ENCODE measurements around the gene INPP5D. TPM values are rescaled to one million over a fixed set of nuclear protein-coding genes. Genes with fewer than 3 reads are reported as not detected.
"Not testable (repeated sequence)": the region's sequence is repeated elsewhere in the genome, so short reads cannot be mapped to it uniquely, and the experiment has no call there.

INPP5D gene
- total RNA-seq, 1 donor from 2014 or later = 7.6 TPM

DNA sequence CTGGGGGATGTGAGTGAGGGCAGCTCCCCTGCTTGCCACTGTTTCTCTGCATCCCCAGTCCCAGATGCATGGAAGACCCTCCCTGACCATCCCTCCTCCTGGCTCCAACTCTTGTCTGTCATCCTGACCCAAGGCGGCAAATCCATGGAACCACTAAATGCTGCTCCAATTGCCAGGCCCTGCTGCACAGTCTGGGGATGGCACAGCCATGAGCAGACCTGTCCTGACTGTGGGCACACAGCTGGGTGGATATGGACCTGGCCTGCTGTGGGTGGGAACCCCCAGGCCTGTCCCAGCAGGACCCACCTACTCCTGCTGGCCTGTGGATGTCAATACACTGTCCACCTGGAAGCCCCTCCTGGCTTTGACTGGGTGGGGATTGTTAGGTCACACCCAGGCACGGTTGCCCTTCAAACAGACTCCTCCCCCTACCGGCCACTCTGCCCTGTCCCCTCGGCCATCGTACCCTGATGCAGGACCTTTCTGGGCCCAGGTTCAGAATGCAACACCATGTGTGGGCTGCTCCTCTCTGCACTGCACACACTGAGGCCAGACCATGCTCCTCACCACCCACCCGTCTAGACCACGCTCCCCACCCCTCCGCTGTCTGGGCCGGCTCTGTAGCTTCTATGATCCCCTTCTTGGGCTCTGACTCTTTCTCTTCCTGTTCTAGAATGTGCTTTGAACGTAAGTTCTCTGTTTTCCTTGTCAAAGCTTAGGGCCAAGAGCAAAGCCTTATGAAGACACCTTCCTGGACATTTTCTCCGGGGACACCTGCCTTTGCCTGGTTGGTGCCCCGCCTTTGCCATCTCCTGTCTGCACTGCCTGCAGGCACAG is 57.9 kb downstream of the INPP5D start:
- DNase-seq = no peak

DNA sequence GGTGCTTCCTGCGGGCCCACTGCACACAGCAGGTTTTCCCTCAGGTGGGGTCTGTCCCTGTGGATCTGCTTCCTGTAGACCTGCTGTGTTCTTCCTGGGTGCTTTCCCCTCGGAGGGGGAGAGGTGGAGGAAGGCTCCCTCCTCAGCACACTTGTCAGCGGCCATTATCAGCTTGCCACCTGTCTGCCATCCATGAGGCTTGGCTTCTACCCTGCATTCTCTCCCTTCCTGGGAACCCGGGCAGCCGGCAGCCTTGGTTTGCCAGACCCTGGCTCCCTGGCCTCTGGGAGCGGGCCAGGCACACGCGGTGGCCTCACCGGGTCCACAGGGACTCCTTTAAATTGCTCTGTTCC is 58.5 kb downstream of the INPP5D start:
- no peak for DNase-seq

GRCh38 chr2:233119123-233119522 is 59.0 kb downstream of the INPP5D start:
- DNase-seq = no peak

DNA sequence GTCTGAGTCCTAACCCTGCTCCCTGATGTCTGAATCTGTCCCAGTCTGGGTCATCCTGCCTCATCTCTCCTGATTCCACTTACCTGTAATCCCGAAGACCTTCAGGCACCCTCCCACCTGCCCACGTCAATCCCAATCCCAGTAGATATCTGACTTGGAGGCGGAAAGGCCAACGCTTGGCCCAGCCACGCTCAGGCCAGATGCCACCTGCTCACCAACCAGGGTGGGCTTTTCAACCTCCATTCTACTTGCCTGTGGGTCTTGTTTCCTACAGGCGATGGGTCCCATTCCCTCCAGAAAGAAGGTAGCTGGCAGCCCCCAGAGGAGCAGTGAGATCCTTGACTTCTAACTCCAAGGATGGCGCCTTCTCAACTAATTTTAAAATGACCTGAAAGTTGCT is 59.7 kb downstream of the INPP5D start:
- no peak for DNase-seq

DNA sequence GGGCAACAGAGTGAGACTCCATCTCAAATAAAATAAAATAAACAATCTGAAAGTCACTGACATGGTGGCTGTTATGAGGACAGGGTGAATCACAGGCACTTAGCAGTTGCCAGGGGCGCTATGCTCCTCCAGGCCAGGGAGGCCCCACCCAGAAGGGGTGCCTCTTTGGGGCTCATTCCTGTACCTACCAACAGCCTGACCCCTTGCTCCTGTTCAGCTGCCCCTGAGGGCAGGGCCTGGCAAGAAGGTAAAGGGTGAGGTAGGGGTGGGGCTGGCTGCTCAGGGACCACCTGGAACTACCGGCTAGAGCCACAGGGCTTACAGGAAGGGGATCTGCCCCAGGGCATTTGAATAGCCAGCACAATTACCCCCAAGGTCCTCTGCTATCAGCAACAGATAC is 60.3 kb downstream of the INPP5D start:
- no peak for DNase-seq

DNA sequence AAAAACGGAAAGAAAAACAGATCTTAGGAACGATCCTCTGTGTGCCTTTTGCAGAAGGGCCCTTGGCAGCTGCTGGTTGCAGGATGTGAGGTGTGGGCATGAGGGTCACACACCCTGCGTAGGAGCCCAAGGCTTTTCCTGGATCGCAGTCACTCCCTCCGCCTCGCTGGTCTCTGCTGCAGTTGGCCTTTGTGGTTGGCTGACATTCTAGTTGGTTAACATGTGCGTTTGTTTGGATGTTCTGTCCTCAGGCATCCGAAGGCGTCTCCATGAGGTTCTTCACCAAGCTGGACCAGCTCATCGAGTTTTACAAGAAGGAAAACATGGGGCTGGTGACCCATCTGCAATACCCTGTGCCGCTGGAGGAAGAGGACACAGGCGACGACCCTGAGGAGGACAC is 61.7 kb downstream of the INPP5D start:
- no peak for DNase-seq

DNA sequence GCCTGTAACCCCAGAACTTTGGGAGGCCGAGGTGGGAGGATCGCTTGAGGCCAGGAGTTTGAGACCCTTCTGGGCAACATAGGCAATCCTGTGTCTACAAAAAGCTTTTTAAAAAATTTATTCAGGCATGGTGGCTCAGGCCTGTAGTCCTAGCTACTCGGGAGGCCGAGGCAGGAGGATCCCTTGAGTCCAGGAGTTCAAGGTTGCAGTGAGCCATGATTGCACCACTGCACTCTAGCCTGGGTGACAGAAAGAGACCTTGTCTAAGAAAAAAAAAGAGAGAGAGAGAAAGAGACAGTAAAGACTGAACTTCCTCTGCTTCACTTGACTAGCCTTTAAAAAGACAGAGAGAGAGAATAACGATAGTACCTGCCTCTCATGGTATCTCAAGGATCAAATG is 62.4 kb downstream of the INPP5D start:
- DNase-seq = no peak

- not testable (repeated sequence) for DNase-seq
Observed at GRCh38 chr2:233123576-233123975, 63.4 kb downstream of the INPP5D start.

DNA sequence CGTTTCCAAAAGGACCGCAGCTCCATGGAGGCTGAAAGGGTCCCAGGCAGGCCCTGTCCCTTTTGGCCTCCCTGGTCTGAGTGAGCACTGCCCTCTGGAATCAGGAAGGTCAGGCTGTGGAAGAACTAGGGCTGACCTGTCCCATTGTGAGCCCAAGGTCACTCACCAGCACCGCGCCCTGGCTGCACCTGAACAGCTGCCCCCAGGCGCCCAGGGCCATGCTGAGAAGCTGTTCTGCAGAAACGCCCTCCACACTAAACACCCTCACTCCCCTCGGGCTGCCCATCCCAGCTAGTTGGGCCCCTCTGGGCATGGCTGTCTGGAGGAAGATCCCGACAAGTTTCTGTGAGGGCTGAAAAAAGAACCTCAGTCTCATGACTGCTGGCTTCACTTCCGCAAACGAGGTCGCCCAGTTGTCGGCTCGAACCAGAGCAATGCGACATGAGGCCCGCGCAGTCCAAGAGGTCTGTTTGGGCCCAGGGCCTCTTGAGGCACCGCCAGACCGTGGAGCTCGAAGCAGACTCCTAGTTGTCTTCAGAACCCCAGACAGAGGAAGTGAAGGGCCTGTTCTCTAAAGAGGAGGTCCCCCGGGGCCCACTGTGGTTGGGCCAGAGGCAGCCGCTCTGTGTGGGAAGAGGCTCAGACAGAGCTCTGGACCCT is 64.4 kb downstream of the INPP5D start:
- DNase-seq = no peak

DNA sequence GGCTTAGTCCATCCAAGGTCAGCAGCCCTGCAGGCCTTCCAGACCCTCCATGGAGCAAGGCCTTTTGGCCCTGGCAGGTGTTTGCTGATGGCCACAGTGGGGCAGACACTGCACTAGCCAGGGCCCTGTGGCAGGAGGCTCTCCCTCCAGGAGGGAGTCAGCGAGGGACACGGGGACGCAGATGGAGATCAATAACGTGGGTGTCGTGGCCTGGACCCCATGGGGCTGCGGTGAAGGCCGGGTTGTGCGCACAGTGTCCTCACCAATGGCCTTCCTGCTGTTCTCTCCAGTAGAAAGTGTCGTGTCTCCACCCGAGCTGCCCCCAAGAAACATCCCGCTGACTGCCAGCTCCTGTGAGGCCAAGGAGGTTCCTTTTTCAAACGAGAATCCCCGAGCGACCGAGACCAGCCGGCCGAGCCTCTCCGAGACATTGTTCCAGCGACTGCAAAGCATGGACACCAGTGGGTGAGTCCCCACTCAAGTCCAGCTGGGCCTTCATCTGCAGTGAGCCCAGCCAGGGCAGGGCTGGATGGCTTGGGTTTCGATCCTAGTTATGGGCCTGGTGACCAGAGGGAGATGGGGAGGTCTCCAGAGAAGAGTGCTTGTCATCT is 65.4 kb downstream of the INPP5D start:
- DNase-seq = no peak

DNA sequence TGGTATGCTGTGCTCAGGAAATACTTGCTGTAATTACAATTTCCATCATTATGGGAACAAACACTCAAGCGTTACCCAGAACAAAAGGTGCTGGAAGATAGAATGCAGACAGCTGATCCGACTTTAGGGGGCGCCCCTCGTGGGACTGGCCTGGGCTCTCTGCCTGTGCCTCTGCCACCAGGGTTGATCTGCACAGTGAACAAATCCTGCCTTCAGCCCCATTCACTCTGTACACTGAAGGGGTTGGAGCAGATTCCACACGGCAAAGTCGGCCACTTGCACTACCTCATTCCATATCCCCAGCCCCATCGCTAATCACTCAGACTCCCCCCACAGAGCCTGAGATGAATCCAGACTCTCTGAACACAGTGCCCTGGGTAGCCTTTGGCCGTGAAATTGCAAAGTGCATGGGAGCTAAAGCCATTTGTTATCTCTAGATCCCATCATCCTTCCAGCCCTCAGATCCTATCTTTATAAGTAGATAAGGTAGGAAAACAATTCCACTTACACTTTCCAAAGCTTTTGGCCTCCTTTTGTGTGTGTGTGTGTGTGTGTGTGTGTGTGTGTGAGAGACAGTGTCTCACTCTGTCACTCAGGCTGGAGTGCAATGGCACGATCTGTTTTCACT is 69.3 kb downstream of the INPP5D start:
- no peak for DNase-seq

GRCh38 chr2:233130024-233130423 is 69.9 kb downstream of the INPP5D start:
- no peak for DNase-seq

GRCh38 chr2:233130481-233131020 is 70.4 kb downstream of the INPP5D start:
- no peak for DNase-seq

DNA sequence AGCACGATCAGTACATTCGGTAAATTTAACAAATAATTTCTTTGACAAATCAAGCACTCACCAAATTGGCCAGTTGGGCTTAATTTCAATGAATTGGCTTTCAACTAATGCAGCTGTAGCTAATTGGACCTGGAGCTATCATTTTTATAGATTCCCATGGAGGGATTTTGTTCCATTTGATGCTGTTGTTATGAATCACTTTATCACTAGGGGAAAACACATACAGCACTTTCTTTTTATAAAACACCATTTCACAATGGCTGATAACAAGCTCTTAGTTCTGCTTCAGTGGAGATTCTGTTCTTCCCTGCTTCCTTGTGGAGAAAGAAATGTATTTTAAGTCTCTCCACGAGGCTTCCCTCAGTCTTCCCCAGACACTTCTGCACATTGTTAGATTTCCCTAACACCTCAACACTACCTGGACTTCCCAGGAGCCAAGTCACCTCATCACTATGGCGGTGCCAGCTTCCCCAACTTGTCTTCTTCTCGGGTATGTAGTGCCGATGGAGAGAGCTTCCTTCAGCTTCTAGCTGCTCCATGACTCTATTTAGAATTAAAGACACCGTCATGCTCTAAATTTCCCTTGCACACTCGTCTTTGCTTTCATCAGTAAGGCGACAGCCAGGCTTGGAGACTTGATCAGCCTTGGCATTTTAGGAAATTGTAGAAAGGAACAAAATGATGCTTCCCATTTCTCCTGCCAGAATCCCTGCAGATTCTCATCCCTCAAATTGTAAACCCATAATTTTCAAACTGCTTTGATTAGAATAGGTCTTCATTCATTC is 72.0 kb downstream of the INPP5D start:
- no peak for DNase-seq

DNA sequence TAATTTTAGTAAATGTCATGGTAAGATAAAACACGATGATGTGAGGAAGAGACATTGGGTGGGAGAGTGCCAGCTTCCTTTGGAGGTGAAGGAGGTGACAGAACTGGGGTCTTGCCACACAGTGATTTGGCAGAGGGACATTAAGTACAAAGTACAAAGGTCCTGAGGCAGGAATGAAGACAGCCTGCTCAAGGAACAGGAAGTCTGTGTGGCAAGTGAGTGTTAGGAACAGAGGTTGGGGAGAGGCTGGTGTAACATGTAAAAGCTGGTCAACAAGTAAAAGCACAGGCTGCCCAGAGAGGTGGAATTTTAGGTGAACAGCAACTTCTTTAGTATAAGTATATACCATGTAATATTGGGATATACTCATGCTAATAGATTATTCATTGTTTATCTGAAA is 73.1 kb downstream of the INPP5D start:
- DNase-seq = no peak

DNA sequence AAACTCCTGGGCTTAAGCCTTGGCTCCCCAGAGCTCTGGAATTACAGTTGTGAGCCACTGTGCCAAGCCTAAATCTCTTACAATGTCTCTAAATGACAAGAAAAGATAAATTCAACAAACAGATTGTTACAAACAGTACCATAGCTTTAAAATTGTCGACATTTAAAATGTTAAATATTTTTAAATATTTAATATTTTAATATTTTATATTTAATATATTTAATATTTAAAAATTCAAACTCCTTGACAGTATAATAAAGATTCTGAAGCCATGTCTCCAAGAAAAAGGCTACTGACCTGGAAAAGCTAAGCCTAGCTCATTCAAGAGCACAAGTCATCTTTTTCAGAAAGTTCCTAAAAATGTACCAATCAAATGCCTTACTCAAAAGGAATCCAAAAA is 75.3 kb downstream of the INPP5D start:
- DNase-seq = no peak

- DNase-seq = no peak
Observed at GRCh38 chr2:233137040-233137439, 76.9 kb downstream of the INPP5D start.

DNA sequence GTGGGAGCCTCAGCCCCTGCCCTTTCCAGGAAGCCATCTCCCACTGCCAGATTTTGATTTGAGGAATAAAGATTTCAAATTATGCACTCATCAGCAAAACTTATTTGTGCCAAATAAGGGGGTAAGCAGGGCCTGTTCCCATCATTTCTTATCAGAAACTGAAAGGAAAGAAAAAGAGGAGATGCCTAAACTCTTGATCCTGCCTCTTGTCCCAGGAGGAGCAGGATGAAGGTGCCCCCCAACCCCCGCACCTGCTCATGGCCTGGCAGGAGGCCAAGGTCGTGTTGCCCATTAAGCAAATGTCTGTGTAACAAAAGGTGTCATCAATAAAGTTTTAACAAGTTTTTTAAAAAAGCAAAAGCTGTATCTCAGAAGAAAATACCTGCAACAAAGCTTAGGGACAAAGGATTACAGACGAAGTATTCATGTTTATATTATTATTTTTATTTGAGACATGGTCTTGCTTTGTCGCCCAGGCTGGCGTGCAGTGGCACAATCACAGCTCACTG is 80.0 kb downstream of the INPP5D start:
- no peak for DNase-seq

DNA sequence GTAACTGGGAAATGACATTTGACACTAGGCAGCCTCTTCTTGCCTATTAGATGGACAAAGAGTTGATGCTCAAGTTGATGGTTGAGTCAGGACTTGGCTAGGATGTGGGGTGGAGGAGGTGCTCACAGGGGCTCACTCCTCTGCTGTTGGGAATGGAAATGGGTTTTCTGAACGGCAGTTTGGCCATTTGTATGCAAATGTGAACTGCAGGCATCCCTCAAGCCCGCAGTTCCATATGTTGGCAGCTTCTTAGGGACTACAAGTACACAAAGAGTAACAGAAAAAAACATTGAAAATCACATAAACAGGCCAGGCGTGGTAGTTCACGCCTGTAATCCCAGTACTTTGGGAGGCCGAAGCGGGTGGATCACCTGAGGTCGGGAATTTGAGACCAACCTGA is 80.8 kb downstream of the INPP5D start:
- no peak for DNase-seq

GRCh38 chr2:233141901-233142300 is 81.8 kb downstream of the INPP5D start:
- no peak for DNase-seq

DNA sequence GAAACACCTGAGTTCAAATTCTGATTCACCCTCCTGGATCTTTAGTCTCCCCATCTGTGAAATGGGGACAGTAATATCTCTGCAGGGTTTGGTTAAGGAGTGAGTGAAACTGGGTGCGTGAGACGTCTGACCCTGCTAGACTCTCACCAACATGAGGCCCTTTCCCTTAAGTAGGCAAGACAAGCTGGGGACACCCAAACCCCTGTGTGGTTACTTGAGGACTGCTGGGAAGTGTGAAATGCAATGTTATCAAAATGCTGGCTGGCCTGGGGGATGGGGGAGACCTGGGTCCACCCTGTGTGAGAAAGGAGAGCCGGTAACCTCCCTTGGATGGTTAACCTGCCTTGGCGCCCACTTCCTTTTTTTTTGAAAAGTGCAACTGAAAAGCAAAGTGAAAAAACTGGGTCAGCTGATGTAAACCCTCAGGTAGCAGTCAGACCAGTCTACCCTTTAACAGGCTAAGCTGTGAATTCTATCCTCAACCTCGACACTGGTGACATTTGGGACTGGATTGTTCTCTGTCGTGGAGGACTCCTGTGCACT is 82.3 kb downstream of the INPP5D start:
- no peak for DNase-seq

All from skin of body (tissue), 2 donors.